ENCODE measurements around the gene ADGRA3.

ADGRA3 gene

GRCh38 chr4:22457348-22457747, 58.5 kb downstream of the ADGRA3 start:
- TF ChIP-seq CTCF (conservative IDR thresholded peaks at IDR 0.05; ENCODE audit: control insufficient read depth, insufficient read depth, low read depth, low read length), result no peak
- no peak overlapping the region for H3K4me3 ChIP-seq (ENCODE audit: control insufficient read depth, low read depth, low read length)
- no peak for DNase-seq (ENCODE audit: low read depth)

GRCh38 chr4:22456291-22456690, 59.6 kb downstream of the ADGRA3 start:
- no peak for DNase-seq (ENCODE audit: low read depth)
- TF ChIP-seq CTCF (conservative IDR thresholded peaks at IDR 0.05; ENCODE audit: control insufficient read depth, insufficient read depth, low read depth, low read length), result no peak
- no peak overlapping the region for H3K4me3 ChIP-seq (ENCODE audit: control insufficient read depth, low read depth, low read length)

- TF ChIP-seq CTCF (conservative IDR thresholded peaks at IDR 0.05; ENCODE audit: control insufficient read depth, insufficient read depth, low read depth, low read length), result no peak
- H3K4me3 ChIP-seq (ENCODE audit: control insufficient read depth, low read depth, low read length), result no peak overlapping the region
- no peak for DNase-seq (ENCODE audit: low read depth)
Observed at GRCh38 chr4:22454955-22455354, 60.9 kb downstream of the ADGRA3 start.

DNA sequence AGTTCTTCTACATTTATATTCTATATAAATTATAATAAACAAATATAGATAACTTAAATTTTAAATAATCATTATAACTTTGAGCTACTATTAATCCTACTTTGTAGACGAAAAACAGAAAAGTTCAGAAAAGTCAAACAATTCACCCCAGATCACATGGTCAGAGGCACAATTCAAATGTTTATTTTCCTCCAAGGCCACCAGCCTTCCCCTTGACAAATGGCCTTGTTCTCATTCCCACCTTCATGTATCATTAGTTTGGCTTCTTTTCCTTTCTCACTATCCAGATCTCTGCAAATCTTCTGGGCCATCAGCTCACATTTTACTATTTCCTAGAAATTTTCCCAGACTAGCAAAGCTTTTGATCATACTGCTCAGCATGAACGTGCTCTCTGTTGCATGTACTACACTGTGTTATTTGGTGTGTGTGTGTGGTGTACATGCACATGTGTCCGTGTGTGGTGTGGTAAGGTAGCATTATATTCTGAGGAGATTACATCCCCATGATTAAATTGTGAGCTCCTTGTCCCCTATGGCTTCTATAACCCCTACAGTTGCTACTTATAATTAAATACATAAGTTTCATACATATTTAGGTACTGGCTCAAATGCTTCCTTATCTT, 61.5 kb downstream of the ADGRA3 start:
- no peak for DNase-seq (ENCODE audit: low read depth)
- no peak overlapping the region for H3K4me3 ChIP-seq (ENCODE audit: control insufficient read depth, low read depth, low read length)
- TF ChIP-seq CTCF (conservative IDR thresholded peaks at IDR 0.05; ENCODE audit: control insufficient read depth, insufficient read depth, low read depth, low read length), result no peak

DNA sequence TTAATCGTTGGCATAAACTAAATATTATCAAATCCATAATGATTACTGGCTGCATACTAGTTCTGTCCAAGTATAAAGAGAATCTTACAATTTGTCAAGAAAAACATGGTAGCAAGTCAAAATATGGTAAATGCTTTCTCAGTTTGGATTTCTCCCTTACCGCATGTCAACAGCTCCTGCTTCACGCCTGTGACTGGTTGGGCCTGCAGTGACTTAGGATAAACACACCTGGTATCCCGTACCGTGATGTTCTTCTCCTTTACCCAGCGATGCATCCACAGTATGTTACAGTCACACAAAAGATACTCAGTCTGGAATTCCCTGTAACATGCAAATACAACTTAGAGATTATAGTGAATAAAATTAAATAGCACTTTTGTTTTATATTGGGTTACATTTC, 71.1 kb downstream of the ADGRA3 start:
- TF ChIP-seq CTCF (conservative IDR thresholded peaks at IDR 0.05; ENCODE audit: control insufficient read depth, insufficient read depth, low read depth, low read length), result no peak
- DNase-seq (ENCODE audit: low read depth), result no peak
- no peak overlapping the region for H3K4me3 ChIP-seq (ENCODE audit: control insufficient read depth, low read depth, low read length)

- H3K4me3 ChIP-seq (ENCODE audit: control insufficient read depth, low read depth, low read length), result no peak overlapping the region
- DNase-seq (ENCODE audit: low read depth), result no peak
- no peak for TF ChIP-seq CTCF (conservative IDR thresholded peaks at IDR 0.05; ENCODE audit: control insufficient read depth, insufficient read depth, low read depth, low read length)
Observed at GRCh38 chr4:22442956-22443355, 72.9 kb downstream of the ADGRA3 start.

DNA sequence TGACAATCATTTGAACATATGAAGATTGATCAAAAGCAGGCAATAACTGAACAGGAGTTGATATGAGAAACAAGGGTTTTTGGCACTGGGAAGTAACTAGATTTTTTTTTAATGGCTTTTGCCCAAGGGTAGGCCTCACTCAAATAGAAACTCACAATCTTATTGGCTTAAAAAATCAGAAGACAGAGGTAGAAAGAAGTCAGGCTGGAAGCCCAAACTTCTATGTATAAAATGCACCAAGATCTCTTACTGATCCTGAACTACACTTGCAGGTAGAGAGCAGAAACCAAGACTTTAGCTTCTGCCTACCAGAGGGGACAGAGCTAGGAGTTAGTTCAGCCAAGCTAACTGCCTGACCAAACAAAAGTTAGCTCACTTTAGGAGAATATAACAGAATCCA, 74.9 kb downstream of the ADGRA3 start:
- no peak for DNase-seq (ENCODE audit: low read depth)
- no peak for TF ChIP-seq CTCF (conservative IDR thresholded peaks at IDR 0.05; ENCODE audit: control insufficient read depth, insufficient read depth, low read depth, low read length)
- no peak overlapping the region for H3K4me3 ChIP-seq (ENCODE audit: control insufficient read depth, low read depth, low read length)
